Stomach smooth muscle (tissue), 2 donors: ENCODE results near the gene SMCHD1.
"Not testable (repeated sequence)": the region's sequence is repeated elsewhere in the genome, so short reads cannot be mapped to it uniquely, and the experiment has no call there.

Experiments
- H3K27ac ChIP-seq: one replicate; pipeline ENCODE4 v1.7.0; 2013; ENCODE audit warnings: mild to moderate bottlenecking, low read length, inconsistent platforms
- H3K27me3 ChIP-seq, 2 donors: one replicate each; pipeline ENCODE4 v1.7.0; 2013; ENCODE audit warnings: low read length in 2 of 2; ENCODE audit not compliant: insufficient read depth in 2 of 2, control insufficient read depth in 1 of 2
- H3K36me3 ChIP-seq, 2 donors: one replicate each; pipeline ENCODE4 v1.7.0; 2013; ENCODE audit warnings: low read length in 2 of 2; ENCODE audit not compliant: control insufficient read depth in 2 of 2, insufficient read depth in 2 of 2
- H3K4me1 ChIP-seq: one replicate; pipeline ENCODE4 v1.7.0; 2013; ENCODE audit warnings: low read length; ENCODE audit not compliant: control insufficient read depth, insufficient read depth
- H3K4me3 ChIP-seq, 2 donors: one replicate each; pipeline ENCODE4 v1.7.0; 2013; ENCODE audit warnings: low read length in 2 of 2
- H3K9ac ChIP-seq, 2 donors: one replicate each; pipeline ENCODE4 v1.7.0; 2013; ENCODE audit warnings: low read length in 2 of 2, mild to moderate bottlenecking in 1 of 2
- H3K9me3 ChIP-seq, 2 donors: one replicate each; pipeline ENCODE4 v1.7.0; 2013; ENCODE audit warnings: low read length in 2 of 2; ENCODE audit not compliant: control insufficient read depth in 2 of 2
- donor health status: healthy.
- donor health status: Pancreatic carcinoma.

Gene SMCHD1

DNA sequence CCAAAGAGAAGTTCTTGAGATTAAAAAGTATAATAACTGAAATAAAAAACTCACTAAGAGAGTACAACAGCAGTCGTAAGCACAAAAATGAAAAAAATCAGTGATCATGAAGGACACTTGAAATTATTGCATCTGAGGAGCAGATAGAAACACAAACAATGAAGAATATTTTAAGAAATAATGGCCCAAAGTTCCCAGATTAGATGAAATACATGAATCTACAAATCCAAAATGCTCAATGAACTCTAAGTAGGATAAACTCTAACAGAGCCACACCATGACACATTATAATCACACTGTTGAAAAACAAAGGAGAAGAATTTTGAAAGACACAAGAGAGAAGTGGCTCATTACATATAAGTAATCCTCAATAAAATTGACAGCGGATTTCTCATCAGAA lies 159.4 kb downstream of the SMCHD1 start:
- no peak overlapping the region for H3K9ac ChIP-seq
- H3K27ac ChIP-seq, result no peak overlapping the region
- no peak overlapping the region for H3K4me3 ChIP-seq
- peaks cover 5 to 14% of the 10 kb centered on the region in 2 donors for H3K9me3 ChIP-seq
- no peaks in the 10 kb centered on the region for H3K4me1 ChIP-seq
- H3K27me3 ChIP-seq, result no peaks in the 10 kb centered on the region
- no peaks in the 10 kb centered on the region for H3K36me3 ChIP-seq

DNA sequence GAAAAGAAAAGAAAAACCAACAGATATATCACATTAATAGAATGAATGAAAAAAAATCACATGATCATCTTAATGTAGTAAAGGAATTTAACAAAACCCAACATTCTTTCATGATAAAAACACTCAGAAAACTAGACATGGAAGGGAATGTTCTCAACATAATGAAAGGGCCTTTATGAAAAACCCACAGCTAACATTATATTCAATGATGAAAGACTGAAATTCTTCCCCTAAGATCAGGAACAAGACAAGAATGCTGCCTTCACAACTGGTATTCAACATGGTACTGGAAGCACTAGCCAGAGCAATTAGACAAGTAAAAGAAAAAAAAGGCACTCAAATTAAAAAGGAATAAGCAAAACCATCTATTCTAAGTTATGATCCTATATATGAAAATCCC lies 162.8 kb downstream of the SMCHD1 start:
- Histone ChIP-seq H3K27me3 (no peaks in the 10 kb centered on the region), H3K27ac (no peak overlapping the region), H3K4me3 (no peak overlapping the region), H3K36me3 (no peaks in the 10 kb centered on the region), H3K4me1 (no peaks in the 10 kb centered on the region), H3K9ac (no peak overlapping the region), H3K9me3 (peaks cover 3 to 10% of the 10 kb centered on the region in 2 donors)

DNA sequence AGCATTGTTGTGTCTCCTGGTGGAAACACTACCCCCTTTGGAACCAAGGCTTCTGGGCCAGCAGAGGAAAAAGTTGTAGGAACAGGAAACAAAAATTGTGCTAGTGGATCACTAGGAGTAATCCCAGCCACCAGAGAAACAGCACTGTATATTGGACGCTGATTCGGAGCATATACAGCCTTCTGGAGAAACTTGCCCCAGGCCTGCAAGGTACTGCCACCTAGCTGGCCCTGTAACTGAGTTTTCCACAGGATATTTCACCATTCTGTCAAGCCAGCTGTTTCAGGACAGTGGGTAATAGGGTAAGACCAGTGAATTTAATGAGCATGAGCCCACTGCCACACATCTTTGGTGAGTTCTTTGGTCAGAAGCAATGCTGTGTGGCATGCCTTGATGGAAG lies 166.2 kb downstream of the SMCHD1 start:
- Histone ChIP-seq H3K27ac (no peak overlapping the region), H3K4me3 (no peak overlapping the region), H3K9ac (no peak overlapping the region), H3K27me3 (no peaks in the 10 kb centered on the region), H3K4me1 (no peaks in the 10 kb centered on the region), H3K36me3 (no peaks in the 10 kb centered on the region), H3K9me3 (no peaks in the 10 kb centered on the region)

DNA sequence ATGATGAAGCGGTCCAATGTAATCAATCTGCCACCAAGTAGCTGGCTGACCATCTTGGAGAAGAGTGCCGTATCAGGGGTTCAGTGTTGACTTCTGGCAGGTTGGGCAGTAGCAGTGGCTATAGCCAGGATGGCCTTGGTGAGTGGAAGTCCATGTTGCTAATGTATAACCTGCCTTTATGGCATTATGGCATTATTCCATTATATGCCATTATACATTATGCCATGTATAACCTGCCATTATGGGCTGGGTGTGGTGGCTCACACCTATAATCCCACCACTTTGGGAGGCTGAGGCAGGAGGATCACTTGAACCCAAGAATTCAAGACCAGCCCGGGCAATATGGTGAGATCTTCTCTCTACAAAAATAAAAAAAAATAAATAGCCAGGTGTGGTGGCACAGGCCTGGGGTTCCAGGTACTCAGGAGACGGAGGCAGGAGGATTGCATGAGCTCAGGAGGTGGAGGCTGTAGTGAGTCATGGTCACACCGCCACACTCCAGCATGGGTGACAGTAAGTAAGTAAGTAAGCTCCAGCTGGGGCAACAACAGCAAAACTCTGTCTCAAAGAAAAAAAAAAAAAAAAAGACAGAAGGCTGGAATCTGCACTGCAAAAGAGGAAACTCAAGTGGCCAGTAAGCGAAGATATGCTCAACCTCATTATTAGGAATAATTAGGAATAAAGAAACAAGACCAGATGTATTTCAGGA lies 166.8 kb downstream of the SMCHD1 start:
- Histone ChIP-seq H3K9ac (no peak overlapping the region), H3K4me1 (no peaks in the 10 kb centered on the region), H3K27ac (no peak overlapping the region), H3K27me3 (no peaks in the 10 kb centered on the region), H3K9me3 (no peaks in the 10 kb centered on the region), H3K4me3 (no peak overlapping the region), H3K36me3 (no peaks in the 10 kb centered on the region)

DNA sequence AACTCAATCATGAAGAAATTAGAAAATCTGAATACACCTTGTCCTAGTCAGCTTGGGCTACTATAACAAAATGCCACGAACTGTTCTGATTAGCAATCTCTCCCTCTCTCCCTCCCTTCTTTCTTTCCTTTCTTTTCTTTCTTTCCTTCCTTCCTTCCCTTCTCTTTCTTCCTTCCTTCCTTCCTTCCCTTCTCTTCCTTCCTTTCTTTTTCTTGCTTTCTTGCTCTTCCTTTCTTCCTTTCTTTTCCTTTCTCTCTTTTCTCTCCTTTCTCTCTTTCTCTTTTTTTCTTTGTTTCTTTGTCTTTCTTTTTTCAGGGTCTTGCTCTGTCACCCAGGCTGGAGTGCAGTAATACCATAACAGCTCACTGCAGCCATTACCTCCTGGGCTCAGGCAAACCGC lies 167.7 kb downstream of the SMCHD1 start:
- no peaks in the 10 kb centered on the region for H3K36me3 ChIP-seq
- no peak overlapping the region for H3K4me3 ChIP-seq
- no peaks in the 10 kb centered on the region for H3K9me3 ChIP-seq
- H3K9ac ChIP-seq, result no peak overlapping the region
- no peaks in the 10 kb centered on the region for H3K27me3 ChIP-seq
- no peaks in the 10 kb centered on the region for H3K4me1 ChIP-seq
- H3K27ac ChIP-seq, result no peak overlapping the region

DNA sequence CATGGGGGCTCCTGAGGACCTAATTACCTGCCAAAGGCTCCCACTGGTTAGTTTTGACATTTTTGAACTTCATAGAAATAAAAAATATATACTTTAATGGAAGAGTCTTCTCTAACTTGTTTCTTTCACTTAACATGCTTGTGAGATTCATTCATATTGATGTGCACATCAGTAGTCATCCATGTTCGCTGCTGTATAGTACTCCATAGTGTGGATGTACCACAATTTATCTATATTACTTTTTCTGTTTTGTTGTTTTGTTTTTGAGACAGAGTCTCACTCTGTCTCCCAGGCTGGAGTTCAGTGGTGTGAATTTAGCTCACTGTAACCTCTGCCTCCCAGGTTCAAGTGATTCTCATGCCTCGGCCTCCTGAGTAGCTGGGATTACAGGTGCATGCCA lies 168.4 kb downstream of the SMCHD1 start:
- H3K27ac ChIP-seq, result no peak overlapping the region
- no peak overlapping the region for H3K4me3 ChIP-seq
- no peak overlapping the region for H3K9ac ChIP-seq
- no peaks in the 10 kb centered on the region for H3K36me3 ChIP-seq
- no peaks in the 10 kb centered on the region for H3K9me3 ChIP-seq
- no peaks in the 10 kb centered on the region for H3K27me3 ChIP-seq
- H3K4me1 ChIP-seq, result no peaks in the 10 kb centered on the region

DNA sequence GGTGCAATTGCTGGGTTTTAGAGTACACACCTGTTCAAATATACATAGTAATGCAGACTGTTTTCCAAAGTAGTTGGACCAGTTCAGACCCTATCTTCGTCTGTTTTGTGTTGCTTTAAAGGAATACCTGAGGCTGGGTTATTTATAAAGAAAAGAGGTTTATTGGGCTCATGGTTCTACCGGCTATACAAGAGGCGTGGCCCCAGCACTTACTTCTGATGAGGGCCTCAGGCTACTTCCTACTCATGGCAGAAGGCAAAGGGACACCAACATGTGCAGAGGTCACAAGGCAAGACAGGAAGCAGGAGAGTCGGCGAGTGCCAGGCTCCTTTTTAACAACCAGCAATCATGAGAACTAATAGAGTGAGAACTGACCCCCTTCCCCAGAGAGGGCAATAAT lies 169.3 kb downstream of the SMCHD1 start:
- Histone ChIP-seq H3K9me3 (no peaks in the 10 kb centered on the region), H3K27ac (no peak overlapping the region), H3K4me1 (no peaks in the 10 kb centered on the region), H3K9ac (no peak overlapping the region), H3K27me3 (no peaks in the 10 kb centered on the region), H3K36me3 (no peaks in the 10 kb centered on the region), H3K4me3 (no peak overlapping the region)

DNA sequence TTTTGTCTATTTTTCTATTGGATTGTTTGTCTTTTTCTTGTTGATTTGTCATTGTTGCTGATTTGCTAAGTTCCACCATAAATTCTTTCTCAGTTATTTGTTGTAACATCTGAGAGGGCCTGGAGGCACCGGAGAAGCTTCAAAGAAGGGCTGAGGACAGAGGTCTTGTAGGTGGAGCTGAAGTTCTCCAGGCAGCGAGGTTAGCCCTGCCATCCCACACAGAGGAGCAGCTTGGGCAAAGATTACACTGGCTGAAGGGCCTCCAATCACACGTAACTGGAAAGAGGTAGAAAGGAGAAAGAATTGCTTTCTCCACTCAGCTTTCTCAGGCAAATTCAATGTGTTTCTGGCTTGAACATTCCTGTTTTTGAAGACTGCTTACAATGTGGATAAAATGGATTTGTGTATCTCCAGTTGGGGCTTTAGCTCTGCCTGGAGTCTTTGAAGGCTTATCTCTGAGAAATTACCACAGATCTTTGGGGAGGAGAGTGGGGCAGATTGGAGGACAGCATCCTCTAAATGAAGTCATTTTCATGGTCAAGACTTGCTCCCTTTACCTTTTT lies 170.2 kb downstream of the SMCHD1 start:
- H3K27me3 ChIP-seq, result no peaks in the 10 kb centered on the region
- no peaks in the 10 kb centered on the region for H3K36me3 ChIP-seq
- H3K4me3 ChIP-seq, result no peak overlapping the region
- H3K9me3 ChIP-seq, result no peaks in the 10 kb centered on the region
- no peak overlapping the region for H3K27ac ChIP-seq
- no peaks in the 10 kb centered on the region for H3K4me1 ChIP-seq
- no peak overlapping the region for H3K9ac ChIP-seq

DNA sequence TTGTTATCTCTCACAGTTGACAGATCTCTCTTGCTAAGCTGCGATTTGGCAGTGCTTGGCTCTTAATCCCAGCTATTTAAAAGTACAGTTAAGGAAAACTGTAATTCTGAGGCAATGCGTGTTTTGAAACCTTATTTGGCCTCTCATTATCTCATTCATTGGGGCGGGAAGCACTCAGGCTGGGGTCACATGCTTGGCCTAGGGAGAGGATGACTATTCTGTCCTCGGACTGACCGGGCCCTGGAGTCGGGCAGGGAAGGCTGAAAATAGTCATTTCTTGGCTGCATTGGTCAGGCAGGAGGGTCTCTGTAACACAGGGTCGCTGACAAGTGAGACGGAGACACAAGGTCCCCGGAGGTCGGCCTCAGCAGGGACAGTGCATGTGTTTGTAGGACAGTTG lies 171.1 kb downstream of the SMCHD1 start:
- H3K4me3 ChIP-seq, result no peak overlapping the region
- no peaks in the 10 kb centered on the region for H3K9me3 ChIP-seq
- H3K4me1 ChIP-seq, result no peaks in the 10 kb centered on the region
- no peaks in the 10 kb centered on the region for H3K36me3 ChIP-seq
- no peak overlapping the region for H3K27ac ChIP-seq
- no peak overlapping the region for H3K9ac ChIP-seq
- no peaks in the 10 kb centered on the region for H3K27me3 ChIP-seq

DNA sequence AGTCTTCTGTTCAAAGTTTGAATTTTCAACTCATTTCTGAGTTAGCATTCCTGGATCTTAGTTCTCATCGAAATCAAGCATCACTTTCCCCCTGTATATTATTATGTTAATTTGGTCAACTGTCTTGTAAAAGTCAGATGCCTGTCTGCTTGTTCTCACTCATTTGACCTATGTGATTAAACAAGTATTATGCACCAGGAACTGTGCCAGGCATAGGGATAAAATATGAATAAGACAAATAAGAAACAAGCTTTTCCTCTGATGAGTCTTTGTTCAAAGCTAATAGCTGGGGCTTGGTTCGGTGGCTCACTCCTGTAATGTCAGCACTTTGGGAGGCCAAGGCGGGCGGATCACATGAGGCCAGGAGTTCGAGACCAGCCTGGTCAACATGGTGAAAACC lies 171.5 kb downstream of the SMCHD1 start:
- Histone ChIP-seq H3K27ac (no peak overlapping the region), H3K9ac (no peak overlapping the region), H3K27me3 (no peaks in the 10 kb centered on the region), H3K36me3 (no peaks in the 10 kb centered on the region), H3K4me3 (no peak overlapping the region), H3K9me3 (no peaks in the 10 kb centered on the region), H3K4me1 (no peaks in the 10 kb centered on the region)

DNA sequence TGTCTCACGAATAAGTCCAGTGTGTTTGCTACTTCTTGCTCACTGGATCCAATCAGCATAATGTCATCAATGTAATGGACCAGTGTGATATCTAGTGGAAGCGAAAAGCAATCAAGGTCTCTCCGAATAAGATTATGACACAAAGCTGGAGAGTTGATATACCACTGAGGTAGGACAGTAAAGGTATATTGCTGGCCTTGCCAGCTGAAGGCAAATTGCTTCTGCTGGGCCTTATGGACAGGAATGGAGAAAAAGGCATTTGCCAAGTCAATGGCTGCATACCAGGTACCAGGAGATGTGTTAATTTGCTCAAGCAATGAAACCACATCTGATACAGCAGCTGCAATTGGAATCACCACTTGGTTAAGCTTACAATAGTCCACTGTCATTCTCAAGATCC lies 180.6 kb downstream of the SMCHD1 start:
- H3K4me1 ChIP-seq, H3K9ac ChIP-seq, H3K36me3 ChIP-seq: not testable (repeated sequence)

More for the DNA sequence above, 180.6 kb downstream of the SMCHD1 start:
- not testable (repeated sequence) for H3K4me3 ChIP-seq, H3K9me3 ChIP-seq, H3K27ac ChIP-seq, H3K27me3 ChIP-seq
